SK-MEL-5 (cell line): Measurements from ENCODE around the gene PRKCZ. TPM values are rescaled to one million over a fixed set of nuclear protein-coding genes. Genes with fewer than 3 reads are reported as not detected.
"Not testable (repeated sequence)": the region's sequence is repeated elsewhere in the genome, so short reads cannot be mapped to it uniquely, and the experiment has no call there.

Source experiments
- DNase-seq: peaks from one replicate; pipeline ENCODE4 v3.0.0-alpha.2; 2016; ENCODE audit warnings: low read depth, low spot score
- in situ Hi-C: cut with HindIII; loops from 2 replicates; pipeline ENCODE4 v1.10.0; 2016; ENCODE audit warnings: low sequenced_read_pairs, high pct_unique_total_duplicates, low pct_unique_long_range_greater_than_20kb
- total RNA-seq: library from RNA; depleted of rRNA; stranded (reverse); fragments of >200 nt; shearing (Covaris generic); gene quantifications from 2 replicates; pipeline ENCODE4 v1.2.3, GENCODE V29; 2014

The PRKCZ gene
- total RNA-seq, 1 experiment from 2014 or later: 19.8 TPM

GRCh38 chr1:2133039-2133878 is 83.0 kb downstream of the PRKCZ start:
- in situ Hi-C loops: no loop called here
- DNase-seq: peak; percentile 96

- no peak for DNase-seq
- in situ Hi-C loops: no loop called here
These were observed 83.6 kb downstream of the PRKCZ start for GRCh38 chr1:2133879-2134215.

- DNase-seq: peak; percentile 73
- in situ Hi-C loops: no loop called here
These were observed 84.0 kb downstream of the PRKCZ start for GRCh38 chr1:2134266-2134620.

- DNase-seq: no peak
- in situ Hi-C loops: no loop called here
These were observed 84.6 kb downstream of the PRKCZ start for GRCh38 chr1:2134621-2135307.

GRCh38 chr1:2135441-2135841 is 85.2 kb downstream of the PRKCZ start:
- DNase-seq: peak; percentile 95

GRCh38 chr1:2135941-2136340 is 85.7 kb downstream of the PRKCZ start:
- DNase-seq: peak; percentile 11
- in situ Hi-C loops: no loop called here

More at GRCh38 chr1:2135441-2135841, 85.2 kb downstream of the PRKCZ start:
- in situ Hi-C loops: no loop called here

- DNase-seq: no peak
- in situ Hi-C loops: no loop called here
These were observed 86.4 kb downstream of the PRKCZ start for GRCh38 chr1:2136386-2137235.

GRCh38 chr1:2137257-2138121 is 87.3 kb downstream of the PRKCZ start:
- no peak for DNase-seq
- in situ Hi-C loops: no loop called here

- DNase-seq, in situ Hi-C loops: not testable (repeated sequence)
These were observed 88.9 kb downstream of the PRKCZ start for GRCh38 chr1:2139156-2139555.

GRCh38 chr1:2141025-2141424 is 90.8 kb downstream of the PRKCZ start:
- in situ Hi-C loops: no loop called here
- no peak for DNase-seq

GRCh38 chr1:2143814-2144500 is 93.7 kb downstream of the PRKCZ start:
- DNase-seq: no peak
- in situ Hi-C loops: no loop called here

- DNase-seq: no peak
- in situ Hi-C loops: no loop called here
These were observed 94.4 kb downstream of the PRKCZ start for GRCh38 chr1:2144501-2145090.

- in situ Hi-C loops: no loop called here
- DNase-seq: no peak
These were observed 96.0 kb downstream of the PRKCZ start for GRCh38 chr1:2145946-2146835.

GRCh38 chr1:2146836-2147517 is 96.8 kb downstream of the PRKCZ start:
- in situ Hi-C loops: no loop called here
- no peak for DNase-seq

GRCh38 chr1:2147869-2148268 is 97.7 kb downstream of the PRKCZ start:
- DNase-seq, in situ Hi-C loops: not testable (repeated sequence)
